Muscle of arm (tissue), 12 donors: Measurements from ENCODE around the gene ARFGEF2. TPM values are rescaled to one million over a fixed set of nuclear protein-coding genes. Genes with fewer than 3 reads are reported as not detected.

ENCODE experiments used
- DNase-seq: peaks from one replicate; pipeline ENCODE4 v3.0.0-alpha.2; 2013
- polyA plus RNA-seq, 12 donors: library from polyadenylated mRNA; unstranded; fragments of 120-200 nt; gene quantifications; one replicate each; pipeline ENCODE4 v1.2.1, GENCODE V29; 2013; ENCODE audit not compliant: insufficient read length in 12 of 12

Gene ARFGEF2
- polyA plus RNA-seq, 12 donors = 12.0 to 17.9 (median 15.1) TPM; not detected in 1

- no peak for DNase-seq
Measured at GRCh38 chr20:48898896-48899530, 22.5 kb upstream of the ARFGEF2 start.

GRCh38 chr20:48899881-48900280 lies 21.6 kb upstream of the ARFGEF2 start:
- no peak for DNase-seq

GRCh38 chr20:48901326-48901725 lies 20.2 kb upstream of the ARFGEF2 start:
- DNase-seq = no peak

GRCh38 chr20:48903705-48904104 lies 17.8 kb upstream of the ARFGEF2 start:
- DNase-seq = no peak

- peak; percentile 80 for DNase-seq
Measured at GRCh38 chr20:48904566-48905296, 16.8 kb upstream of the ARFGEF2 start.

GRCh38 chr20:48905297-48905647 lies 16.2 kb upstream of the ARFGEF2 start:
- no peak for DNase-seq

GRCh38 chr20:48906221-48906877 lies 15.2 kb upstream of the ARFGEF2 start:
- no peak for DNase-seq

- no peak for DNase-seq
Measured at GRCh38 chr20:48908656-48909319, 12.7 kb upstream of the ARFGEF2 start.

- DNase-seq = no peak
Measured at GRCh38 chr20:48909910-48910309, 11.6 kb upstream of the ARFGEF2 start.

- no peak for DNase-seq
Measured at GRCh38 chr20:48910347-48910781, 11.1 kb upstream of the ARFGEF2 start.

- DNase-seq = no peak
Measured at GRCh38 chr20:48912065-48912464, 9.4 kb upstream of the ARFGEF2 start.

GRCh38 chr20:48916699-48917098 lies 4.8 kb upstream of the ARFGEF2 start:
- no peak for DNase-seq

GRCh38 chr20:48919336-48919881 lies 2.1 kb upstream of the ARFGEF2 start:
- no peak for DNase-seq

- DNase-seq = no peak
Measured at GRCh38 chr20:48919882-48920526, 1.5 kb upstream of the ARFGEF2 start.

GRCh38 chr20:48920527-48921167 lies 864 bp upstream of the ARFGEF2 start:
- no peak for DNase-seq

GRCh38 chr20:48921883-48922820 lies 641 bp downstream of the ARFGEF2 start:
- DNase-seq = no peak

- no peak for DNase-seq
Measured at GRCh38 chr20:48923149-48923718, 1.7 kb downstream of the ARFGEF2 start.

GRCh38 chr20:48924756-48925109 lies 3.2 kb downstream of the ARFGEF2 start:
- DNase-seq = no peak

- DNase-seq = no peak
Measured at GRCh38 chr20:48926267-48926666, 4.8 kb downstream of the ARFGEF2 start.

- DNase-seq = no peak
Measured at GRCh38 chr20:48926821-48927220, 5.3 kb downstream of the ARFGEF2 start.
